ENCODE data around the gene EEIG1.

Gene EEIG1

DNA sequence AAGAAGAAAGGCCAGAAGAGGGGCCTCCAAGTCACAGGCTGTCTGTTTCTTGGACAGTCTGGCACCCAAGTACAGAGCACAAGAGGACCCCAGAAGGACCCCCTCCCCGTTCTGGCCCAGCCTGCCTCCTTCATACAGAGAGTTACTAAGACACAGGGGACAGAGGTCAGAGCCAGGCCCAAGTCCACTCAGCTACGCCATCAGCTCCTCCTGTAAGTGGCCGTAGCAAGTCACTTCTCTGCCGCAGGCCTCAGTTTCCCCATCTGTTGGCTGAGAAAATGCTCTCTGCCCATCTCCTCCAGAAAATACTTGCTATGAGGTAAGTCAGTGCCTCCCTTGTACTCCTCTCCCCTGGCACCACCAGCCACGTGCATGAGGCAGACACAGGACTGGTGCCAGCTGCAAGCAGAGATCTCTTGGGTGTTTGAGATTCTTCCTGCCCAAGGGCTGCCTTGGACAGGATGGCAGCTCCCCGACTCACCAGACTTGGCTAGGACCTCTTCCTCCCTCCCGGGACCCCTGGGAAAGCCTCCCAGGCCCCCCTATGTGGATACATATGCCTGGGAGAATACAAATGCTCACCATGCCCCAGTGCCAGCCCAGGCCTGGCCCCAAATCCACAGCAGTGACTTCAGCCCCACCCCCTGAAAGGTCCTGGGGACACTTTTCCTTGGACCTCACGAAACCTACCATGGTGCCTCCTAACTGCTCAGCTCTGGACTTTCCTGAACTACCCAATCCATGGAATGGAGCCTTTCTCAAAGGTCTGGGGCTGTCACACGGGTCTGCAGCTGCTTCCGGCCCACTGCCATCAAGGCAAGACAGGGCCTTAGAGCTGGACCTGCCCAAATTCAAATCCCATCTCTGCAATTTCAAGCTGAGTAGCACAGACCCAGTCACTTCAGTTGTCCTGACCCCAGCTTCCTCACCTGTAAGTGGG lies 5.1 kb downstream of the EEIG1 start:
- DNase-seq (ENCODE audit: low read depth in 2 of 2, low spot score in 1 of 2) = no peak

DNA sequence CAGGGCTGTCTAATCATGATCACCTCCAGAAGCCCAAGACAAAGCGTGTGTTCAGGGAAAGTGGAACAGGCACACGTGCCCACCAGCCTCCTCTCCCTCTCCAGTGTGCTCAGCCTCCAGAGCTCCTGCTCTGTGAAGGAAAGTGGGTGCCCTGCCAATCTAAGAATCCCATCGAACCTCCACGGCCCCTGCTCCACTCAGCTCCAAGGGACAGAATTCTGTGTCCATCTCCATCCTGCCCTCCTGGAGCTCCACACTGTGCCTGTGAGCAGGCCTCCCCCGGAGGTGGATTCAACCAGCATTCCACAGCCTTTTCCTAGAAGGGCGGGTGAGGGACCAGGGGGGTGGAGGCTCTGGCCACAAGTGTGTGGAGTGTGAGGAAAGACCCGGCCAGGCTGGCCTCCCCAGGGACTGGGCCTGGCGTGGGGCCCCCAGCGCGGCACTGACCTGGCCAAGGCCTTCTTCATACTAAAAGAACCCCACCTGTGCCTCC lies 6.0 kb downstream of the EEIG1 start:
- DNase-seq (ENCODE audit: low read depth in 2 of 2, low spot score in 1 of 2) = no peak

DNA sequence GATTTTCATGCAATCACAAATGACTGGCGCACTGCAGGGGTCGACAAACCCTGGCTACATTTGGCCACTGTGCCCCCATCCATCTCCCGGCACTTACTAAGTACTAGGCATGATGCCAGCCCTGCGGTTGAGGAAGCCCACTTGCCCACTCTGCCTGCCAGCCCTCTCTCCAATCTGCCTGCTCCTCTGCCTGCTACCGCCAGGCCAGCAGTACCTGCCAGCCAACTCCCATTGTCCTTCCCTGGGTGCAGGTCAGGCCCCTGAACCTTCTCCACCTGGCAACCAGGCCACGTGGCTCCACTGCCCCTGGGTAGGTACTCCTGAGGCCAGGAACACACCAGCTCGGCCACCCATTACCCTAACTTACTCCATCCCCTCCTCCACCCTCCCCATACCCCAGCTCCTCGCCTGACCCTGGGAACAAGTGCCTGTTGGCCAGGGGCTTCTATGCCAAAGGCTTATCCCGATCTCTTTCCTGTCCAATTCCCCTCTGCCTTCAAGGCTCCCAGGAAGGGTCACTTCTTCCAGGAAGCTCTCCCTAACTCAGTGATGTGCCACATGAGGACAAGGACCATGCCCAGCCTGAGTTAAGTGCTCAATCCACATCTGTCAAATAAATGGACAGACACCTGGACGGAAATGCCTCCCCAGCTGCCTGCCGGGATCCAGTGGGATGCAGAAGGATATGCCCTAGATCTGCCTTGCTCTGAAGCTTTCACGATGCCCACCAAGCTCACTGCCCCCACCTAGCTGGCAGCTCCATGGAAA lies 6.6 kb downstream of the EEIG1 start:
- no peak for DNase-seq (ENCODE audit: low read depth in 2 of 2, low spot score in 1 of 2)

DNA sequence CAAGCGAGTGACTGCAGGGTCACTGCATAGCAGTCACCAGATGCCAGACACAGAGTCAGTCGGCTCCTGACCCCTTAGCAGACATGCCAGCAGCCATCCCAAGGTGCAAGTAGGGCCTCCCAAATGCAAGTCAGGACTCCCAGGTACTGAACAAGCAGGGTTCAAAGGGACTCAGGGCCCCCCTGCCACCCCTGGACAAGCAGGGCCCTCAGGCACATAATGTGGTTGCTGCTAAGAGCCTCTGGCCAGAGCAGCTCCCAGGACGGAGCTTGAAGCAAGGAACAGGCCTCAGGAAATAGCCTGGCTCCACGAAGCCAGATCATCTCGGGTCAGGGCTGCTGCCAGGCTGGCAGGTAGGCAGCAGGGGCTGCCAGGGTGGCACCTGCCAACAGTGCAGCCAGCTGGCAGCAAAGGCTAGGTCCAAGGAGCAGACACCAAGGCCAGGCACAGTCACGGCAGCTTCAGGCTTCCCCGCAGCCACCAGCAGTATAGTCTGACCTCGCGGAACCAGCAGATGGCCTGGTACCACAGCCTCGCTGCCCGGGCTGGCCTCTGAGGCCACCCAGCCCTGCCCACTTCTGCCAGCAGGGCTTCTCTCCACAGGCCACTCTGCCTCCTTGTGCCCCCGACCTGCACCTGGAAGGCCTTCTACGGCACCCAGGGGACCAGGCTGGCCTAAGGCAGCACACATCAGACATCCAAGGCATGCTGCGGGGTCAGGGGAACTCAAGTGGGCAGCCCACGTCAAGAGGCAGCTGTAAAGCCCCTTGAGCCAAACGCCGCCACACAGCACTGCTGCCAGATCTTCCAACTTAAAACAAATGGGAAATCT lies 7.4 kb downstream of the EEIG1 start:
- DNase-seq (ENCODE audit: low read depth in 2 of 2, low spot score in 1 of 2) = no peak

DNA sequence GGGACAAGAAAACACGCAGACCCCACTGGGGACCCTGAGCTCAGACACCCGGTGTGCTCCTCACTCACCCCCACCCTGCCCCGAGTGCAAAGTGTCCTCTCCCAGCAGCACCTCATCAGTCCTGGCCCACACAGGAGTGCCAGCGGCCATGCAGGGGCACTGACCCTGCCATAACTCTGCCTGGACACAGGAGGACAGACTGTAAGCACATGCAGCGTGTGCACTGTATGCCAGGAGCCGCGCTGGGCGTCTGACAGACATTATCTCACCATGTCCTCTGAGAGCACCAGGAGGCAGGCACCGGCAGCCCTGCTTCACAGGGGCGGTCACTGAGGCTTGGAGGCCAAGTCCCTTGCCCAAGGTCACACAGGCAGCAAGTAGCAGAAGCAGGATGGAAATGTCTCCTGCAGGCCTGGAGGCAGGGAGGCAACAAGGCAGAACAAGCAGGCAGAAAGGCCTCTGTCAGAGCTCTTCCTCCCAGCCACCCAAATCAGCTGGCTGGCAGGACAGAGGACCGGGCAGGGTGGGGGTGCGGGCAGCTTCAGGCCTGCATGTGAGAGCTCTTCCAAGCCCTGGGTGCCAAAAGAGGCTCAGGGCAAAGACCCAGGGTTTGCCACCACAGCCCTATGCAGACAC lies 8.4 kb downstream of the EEIG1 start:
- DNase-seq (ENCODE audit: low read depth in 2 of 2, low spot score in 1 of 2) = no peak

DNA sequence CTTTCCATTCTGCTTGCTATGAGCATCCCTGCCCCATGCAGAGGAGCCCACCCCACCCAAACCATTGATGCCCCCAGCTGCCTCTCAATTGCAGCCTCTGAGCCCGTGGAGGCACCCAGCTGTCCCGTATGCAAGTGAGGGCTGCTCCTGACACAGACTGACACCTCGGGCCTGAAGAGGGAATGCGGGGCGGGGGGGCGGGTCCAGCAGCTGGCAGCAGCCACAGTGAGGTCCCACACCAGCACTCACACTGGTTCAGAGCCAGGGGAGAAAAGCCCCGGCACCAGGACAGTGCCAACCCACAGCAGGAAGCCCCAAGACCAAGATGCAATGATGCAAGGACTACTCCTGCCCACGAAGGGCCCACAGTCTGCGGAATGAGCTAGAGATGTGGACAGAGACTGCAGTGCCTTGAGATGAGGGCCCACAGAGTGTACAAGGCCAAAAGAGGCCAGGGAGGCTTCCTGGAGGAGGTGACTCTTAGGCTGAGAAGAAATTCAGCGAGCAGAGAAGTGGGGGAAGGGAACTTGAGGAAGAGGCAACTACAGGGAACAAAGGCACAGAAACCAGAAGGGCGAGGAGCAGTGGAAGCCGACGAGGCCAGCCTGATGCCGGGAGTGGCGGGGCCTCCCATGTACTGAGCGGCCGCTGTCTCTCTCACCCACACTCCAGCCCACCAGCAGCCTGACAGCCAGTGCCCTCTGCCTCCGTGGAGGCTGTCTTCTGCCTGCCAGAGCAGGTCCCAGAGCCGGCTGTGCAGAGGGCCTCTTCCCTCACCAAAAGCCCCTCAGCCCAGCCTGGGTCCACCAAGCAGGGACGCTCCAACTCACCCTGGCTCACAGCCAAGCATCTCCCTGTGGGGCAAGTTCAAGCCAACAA lies 9.2 kb downstream of the EEIG1 start:
- DNase-seq (ENCODE audit: low read depth in 2 of 2, low spot score in 1 of 2) = no peak

DNA sequence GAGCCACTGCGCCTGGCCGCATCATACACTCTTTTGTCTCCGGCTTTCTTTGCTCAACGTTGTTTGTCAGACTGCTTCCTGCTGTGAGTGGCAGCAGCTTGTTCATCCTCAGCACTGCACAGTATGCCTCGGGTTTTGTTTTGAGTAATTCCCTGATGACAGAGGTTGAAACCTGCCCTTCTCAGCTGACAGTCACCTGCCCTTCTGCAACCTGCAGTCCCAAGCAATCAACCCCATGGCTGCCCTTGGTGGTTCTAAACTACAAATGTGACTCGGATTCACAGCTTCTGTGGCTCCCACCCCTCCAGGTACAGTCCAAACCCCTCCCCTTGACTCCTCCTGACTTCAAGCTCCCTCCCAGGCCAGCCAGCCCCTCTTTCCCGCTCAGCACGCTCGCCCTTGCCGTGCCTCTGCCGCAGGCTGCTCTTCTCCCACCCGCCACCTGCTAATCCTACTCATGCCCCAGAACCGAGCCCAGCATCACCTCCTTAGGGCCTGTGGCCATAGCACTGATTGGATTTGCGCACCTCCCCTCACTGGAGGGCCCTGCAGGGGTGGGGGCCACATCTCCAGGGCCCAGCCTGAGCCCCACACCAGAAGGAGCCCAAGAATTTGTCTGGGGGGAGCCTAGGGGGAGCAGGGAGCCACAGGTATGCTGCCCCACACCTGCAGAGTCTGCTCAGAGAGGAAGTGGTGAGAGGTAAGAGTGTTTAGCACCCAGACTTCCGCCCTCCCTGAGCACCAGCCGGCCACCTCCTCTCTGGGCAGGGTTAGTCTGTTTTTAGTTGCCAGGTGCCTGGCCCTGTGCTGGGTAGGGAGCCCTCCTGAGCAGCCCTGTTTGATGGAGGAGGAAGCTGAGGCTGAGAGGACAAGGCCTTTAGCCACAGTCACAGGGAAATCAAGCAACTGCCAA lies 10.1 kb downstream of the EEIG1 start:
- DNase-seq (ENCODE audit: low read depth in 2 of 2, low spot score in 1 of 2) = peak in 1 of 2 donors; percentile 28

DNA sequence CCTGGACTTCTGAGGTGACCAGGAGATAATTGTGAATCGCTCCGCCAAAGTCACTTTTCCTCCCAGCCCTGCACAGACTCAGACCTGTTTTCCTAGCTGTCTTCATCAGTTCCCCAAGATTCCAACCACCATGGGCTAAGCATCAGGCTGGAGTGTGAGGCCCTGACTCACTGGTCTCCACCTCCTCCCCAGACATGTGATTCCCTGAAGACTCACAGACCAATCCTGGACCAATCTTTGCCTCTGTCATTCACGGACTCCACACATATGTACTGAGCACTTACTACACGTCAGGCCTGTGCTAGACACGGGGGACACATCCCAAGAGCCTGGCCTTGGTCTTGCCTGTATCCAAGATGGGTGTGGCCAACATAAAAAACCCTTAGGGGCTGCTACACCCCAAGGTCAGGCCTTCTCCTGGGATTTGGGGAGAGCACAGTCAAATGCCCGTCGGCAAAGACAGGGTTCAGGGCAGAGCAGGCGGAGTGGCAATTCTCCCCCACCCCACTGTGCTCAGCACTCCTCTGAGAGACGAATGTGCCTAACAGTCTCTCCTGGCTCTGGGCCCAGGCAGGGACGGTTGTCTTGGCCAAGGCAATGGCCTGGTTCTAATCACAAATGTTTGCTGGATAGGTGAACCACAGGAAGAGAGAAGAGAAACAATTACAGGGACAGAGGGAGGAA lies 11.9 kb downstream of the EEIG1 start:
- DNase-seq (ENCODE audit: low read depth in 2 of 2, low spot score in 1 of 2) = no peak

DNA sequence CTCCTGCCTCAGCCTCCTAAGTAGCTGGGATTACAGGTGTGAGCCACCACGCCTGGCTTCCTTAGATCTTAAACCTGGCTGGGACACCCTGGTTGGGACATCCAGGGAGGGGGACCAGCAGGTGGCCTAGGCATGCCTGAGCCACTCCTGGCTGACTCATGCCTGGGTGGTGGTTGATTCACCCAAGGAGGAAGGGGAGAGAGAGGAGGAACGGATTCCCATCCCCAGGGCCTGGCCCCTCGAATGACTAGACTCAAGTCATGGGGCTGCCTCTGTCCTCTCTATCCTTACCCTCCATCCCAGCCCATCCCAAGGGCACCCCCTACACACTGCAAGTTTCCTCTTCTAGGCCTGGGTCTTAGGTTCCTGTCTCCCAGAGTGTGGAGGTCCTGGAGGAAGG lies 12.7 kb downstream of the EEIG1 start:
- no peak for DNase-seq (ENCODE audit: low read depth in 2 of 2, low spot score in 1 of 2)

DNA sequence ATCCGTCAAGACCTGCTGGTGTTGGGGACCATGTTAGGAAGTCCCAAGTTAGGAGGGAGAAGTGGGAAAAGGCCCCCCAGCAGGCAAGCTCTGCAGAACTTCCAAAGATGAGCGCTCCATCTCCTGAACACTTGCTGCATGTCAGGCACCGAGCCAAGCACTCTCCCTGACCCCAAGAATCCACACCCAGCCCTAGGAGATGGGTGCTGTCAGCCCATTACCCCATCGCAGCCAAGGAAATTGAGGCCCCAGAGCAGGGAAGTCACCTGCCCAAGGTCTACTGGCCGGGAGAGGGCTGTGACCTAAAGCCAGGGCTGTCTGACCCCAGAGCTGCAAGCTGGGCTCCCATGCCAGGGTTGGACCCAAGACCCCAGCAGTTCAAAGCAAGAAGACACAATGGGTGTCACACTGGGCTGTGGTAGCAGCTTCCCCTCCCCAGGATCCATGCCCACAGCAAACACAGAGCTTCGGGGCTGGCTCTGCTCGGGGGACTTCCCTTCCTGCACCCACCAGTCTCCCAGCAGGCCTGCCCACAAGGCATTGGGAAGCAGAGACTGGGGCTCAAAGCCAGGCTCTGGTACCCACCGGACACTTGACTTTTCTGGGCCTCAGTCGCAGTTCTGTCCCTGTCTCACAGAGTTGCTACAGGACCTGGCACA lies 13.5 kb downstream of the EEIG1 start:
- DNase-seq (ENCODE audit: low read depth in 2 of 2, low spot score in 1 of 2) = no peak

DNA sequence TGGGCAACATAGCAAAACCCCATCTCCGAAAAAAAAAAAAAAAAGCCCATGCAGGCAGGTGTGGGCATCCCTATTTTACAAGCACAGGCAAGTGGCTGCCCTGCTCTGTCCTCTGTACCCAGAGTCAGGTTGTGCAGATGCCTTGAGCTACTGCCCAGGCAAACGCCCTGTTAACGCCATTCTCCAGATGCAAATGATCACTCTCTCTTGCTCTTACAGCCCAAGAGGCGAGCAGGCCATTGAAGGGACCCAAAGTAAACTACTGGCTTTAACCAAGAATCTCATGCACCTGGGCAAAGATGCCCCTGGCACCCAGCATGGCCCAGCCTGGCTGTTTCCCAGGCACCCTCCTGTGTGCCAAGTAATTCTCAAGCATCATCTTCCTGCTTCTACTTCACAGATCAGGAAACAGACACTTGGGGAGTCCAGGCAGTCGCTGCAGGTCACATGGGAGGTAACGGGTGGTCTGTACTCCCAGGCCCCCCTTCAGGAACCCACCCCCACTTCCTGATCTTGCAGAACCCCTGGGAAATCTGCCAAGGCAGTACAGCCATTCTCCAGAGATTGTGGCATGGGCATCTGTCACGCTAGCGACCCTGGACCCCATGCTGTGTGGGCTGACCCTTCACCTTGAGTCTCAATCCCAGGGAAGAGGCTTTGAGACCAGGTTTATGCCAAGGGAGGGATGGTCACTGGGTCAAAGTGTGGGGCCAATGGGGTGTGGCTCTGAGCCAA lies 14.2 kb downstream of the EEIG1 start:
- DNase-seq (ENCODE audit: low read depth in 2 of 2, low spot score in 1 of 2) = no peak

DNA sequence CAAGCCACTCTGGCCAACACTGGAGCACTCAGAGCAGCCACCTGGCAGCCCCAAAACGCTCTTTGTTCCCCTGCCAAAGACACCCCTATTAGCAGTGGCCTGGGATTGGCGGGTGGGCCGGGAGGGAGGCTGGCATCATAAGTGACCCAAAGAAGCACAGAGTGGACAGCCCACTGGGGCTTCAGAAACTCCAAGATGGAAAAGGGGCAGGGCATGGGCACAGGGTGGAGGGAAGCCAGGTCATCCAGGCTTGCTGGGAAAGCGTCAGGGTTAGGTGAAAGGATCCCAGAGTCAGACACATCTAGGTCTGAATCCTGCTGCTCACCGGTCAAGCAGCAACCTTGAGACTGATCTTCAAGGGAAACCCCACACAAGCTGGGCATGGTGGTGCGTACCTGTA lies 14.8 kb downstream of the EEIG1 start:
- no peak for DNase-seq (ENCODE audit: low read depth in 2 of 2, low spot score in 1 of 2)

DNA sequence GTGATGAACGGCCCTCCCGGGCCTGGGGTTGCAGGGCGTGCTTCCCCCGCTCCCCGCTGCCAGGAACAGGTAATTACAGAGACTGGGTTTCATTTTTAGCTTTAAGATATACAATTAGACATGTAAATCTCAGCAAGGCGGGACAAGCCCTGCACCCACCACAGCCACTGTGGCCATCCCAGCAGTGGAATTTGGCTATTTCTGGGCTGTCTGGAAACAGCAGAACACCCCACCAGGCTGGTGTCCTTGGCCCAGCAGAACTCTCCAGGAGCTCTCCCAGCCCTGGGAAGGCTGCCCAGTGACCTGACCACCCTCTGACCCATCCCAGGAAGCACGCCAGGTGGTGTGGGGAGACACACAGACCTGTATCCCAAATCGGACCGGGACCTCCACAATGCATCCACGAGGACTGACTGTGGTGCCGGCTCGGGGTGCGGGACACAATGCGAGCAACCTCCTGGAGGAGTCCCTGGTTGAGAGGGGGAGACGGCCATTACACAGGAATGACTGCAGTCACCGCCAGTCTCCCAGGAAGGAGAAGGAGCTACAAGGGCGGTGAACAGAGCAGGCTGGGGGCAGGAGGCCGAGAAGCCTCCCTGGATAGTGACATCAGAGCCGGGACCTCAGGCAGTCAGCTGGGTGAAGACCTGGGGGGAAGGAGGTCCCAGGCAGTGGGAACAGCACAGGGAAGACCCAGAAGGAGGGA lies 17.3 kb downstream of the EEIG1 start:
- no peak for DNase-seq (ENCODE audit: low read depth in 2 of 2, low spot score in 1 of 2)

DNA sequence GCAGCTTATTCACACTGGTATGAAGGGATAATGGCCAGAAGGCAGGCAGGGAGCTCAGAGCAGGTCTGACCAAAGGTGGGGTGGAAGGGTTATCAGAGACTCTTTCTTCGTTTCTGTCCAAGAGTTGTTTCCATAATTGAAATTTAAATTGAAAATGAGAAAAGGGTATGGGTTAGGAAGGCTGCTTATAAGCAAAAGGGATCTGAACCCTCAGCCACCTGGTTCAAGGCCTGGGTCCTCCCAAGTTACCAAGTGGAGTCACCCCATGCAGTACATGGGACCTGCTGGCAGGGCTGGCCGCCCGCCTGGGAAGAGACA lies 17.8 kb downstream of the EEIG1 start:
- no peak for DNase-seq (ENCODE audit: low read depth in 2 of 2, low spot score in 1 of 2)

DNA sequence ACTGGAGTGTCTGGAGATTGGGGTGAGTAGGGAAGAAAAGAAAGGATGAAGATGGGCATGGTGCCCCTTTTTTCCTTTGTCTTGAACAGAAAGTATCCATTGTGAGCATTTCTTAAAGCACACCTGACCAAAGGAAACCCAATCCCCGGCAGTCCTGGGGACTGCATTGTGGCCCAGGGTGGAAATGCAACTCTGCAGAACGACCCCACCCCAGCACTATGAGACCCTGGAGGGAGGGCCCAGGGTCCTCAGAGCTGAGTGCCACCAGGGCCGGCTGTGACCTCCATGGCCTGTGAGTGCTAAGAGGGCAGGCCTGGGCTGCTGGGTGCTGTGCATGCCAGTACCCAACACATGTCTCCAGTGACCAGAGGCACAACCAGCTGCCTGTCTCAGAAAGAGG lies 18.5 kb downstream of the EEIG1 start:
- no peak for DNase-seq (ENCODE audit: low read depth in 2 of 2, low spot score in 1 of 2)

DNA sequence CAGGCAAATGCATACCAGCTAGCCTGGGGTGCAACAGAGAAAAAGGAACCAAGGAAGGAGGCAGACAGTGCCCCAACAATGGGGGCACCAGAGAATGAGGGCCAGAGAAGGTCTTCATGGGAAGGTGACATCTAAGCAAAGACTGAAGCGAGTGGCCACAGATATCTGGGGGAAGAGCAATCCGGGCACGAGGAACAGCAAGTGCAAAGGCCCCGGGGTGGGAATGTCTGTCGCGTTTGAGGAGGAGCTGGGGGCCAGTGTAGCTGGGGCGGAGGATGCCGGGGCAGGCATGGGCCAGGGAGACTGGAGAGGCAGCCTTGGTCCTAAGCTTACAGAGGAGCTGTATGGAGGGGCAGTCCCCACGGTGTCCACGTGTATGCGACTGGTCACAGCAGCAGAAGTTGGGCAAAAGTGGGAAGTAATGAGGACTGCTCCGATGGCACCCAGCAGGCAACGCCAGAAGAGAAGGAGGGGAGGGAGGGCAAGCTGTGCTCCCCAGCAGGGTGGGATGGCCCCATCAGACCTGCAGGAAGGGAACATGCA lies 19.1 kb downstream of the EEIG1 start:
- DNase-seq (ENCODE audit: low read depth in 2 of 2, low spot score in 1 of 2) = no peak
